GM21825 (cell line): ENCODE data around the gene GUCA1A.
A peak's percentile ranks its signal among the peaks of the same experiment; 100 is the strongest.
"Not testable (repeated sequence)": the region's sequence is repeated elsewhere in the genome, so short reads cannot be mapped to it uniquely, and the experiment has no call there.

ENCODE experiments used
- ATAC-seq: cut with Tn5 transposase; IDR thresholded peaks from one replicate; pipeline ENCODE4 v1.9.1; 2021; ENCODE audit warnings: mild to moderate bottlenecking, moderate library complexity; ENCODE audit not compliant: unreplicated experiment

The GUCA1A gene

GRCh38 chr6:42202131-42202915 lies 29.2 kb downstream of the GUCA1A start:
- not testable (repeated sequence) for ATAC-seq

- no peak for ATAC-seq
Measured at GRCh38 chr6:42203183-42203582, 30.0 kb downstream of the GUCA1A start.

GRCh38 chr6:42204768-42205282 lies 31.7 kb downstream of the GUCA1A start:
- no peak for ATAC-seq

GRCh38 chr6:42207559-42207958 lies 34.4 kb downstream of the GUCA1A start:
- not testable (repeated sequence) for ATAC-seq

GRCh38 chr6:42210551-42210950 lies 37.4 kb downstream of the GUCA1A start:
- ATAC-seq = no peak

GRCh38 chr6:42211726-42212125 lies 38.6 kb downstream of the GUCA1A start:
- ATAC-seq = no peak

GRCh38 chr6:42212442-42212841 lies 39.3 kb downstream of the GUCA1A start:
- ATAC-seq = no peak

- not testable (repeated sequence) for ATAC-seq
Measured at GRCh38 chr6:42216495-42216894, 43.3 kb downstream of the GUCA1A start.

- ATAC-seq = no peak
Measured at GRCh38 chr6:42217157-42217518, 44.0 kb downstream of the GUCA1A start.

GRCh38 chr6:42217519-42218367 lies 44.6 kb downstream of the GUCA1A start, which contains the start of gene MRPS10:
Gene MRPS10 (minus strand): TSS chr6:42217861. CDS start chr6:42217849, 12 bp downstream.
- peak; percentile 92 for ATAC-seq

- ATAC-seq = no peak
Measured at GRCh38 chr6:42220807-42221206, 47.6 kb downstream of the GUCA1A start.

GRCh38 chr6:42221546-42221945 lies 48.4 kb downstream of the GUCA1A start:
- no peak for ATAC-seq

GRCh38 chr6:42222448-42222847 lies 49.3 kb downstream of the GUCA1A start:
- no peak for ATAC-seq

- ATAC-seq = peak; percentile 87
Measured at GRCh38 chr6:42224222-42225028, 51.3 kb downstream of the GUCA1A start.

- no peak for ATAC-seq
Measured at GRCh38 chr6:42225029-42225339, 51.8 kb downstream of the GUCA1A start.

GRCh38 chr6:42225419-42225818 lies 52.3 kb downstream of the GUCA1A start:
- no peak for ATAC-seq

GRCh38 chr6:42226161-42226611 lies 53.0 kb downstream of the GUCA1A start:
- no peak for ATAC-seq

- no peak for ATAC-seq
Measured at GRCh38 chr6:42226645-42227143, 53.5 kb downstream of the GUCA1A start.

- ATAC-seq = no peak
Measured at GRCh38 chr6:42227173-42227850, 54.1 kb downstream of the GUCA1A start.

GRCh38 chr6:42228305-42228704 lies 55.1 kb downstream of the GUCA1A start:
- no peak for ATAC-seq
